GM23338 (cell line): Measurements from ENCODE around the gene CFAP77. TPM values are rescaled to one million over a fixed set of nuclear protein-coding genes. Genes with fewer than 3 reads are reported as not detected.

Experiments used
- ATAC-seq: fragments of 200-7000 bp; cut with Tn5 transposase; 3 replicates; pipeline ENCODE4 v1.9.1; 2020
- DNase-seq: peaks from one replicate; pipeline ENCODE4 v3.0.0-alpha.2; 2015; ENCODE audit warnings: low spot score
- H2AFZ ChIP-seq: fragments of 200-600 bp; sonication (generic); 2 replicates; pipeline ENCODE4 v1.8.0; 2016; ENCODE audit warnings: antibody characterized with exemption, mild to moderate bottlenecking, moderate library complexity
- H3F3A ChIP-seq: fragments of 200-600 bp; sonication (generic); replicated peaks from 2 replicates; pipeline ENCODE4 v1.8.0; 2017; ENCODE audit warnings: antibody characterized with exemption, mixed run types, low read depth
- H3K27ac ChIP-seq: fragments of 200-600 bp; sonication (generic); 2 replicates; pipeline ENCODE4 v1.6.1; 2016; ENCODE audit warnings: low read depth
- H3K27me3 ChIP-seq: fragments of 200-600 bp; sonication (generic); 2 replicates; pipeline ENCODE4 v1.8.0; 2016; ENCODE audit warnings: mild to moderate bottlenecking, mixed run types, moderate library complexity; ENCODE audit not compliant: insufficient read depth
- H3K36me3 ChIP-seq: fragments of 200-600 bp; sonication (generic); 2 replicates; pipeline ENCODE4 v1.8.0; 2016; ENCODE audit warnings: mild to moderate bottlenecking; ENCODE audit not compliant: insufficient read depth
- H3K4me1 ChIP-seq: fragments of 200-600 bp; sonication (generic); 2 replicates; pipeline ENCODE4 v1.8.0; 2016; ENCODE audit warnings: mild to moderate bottlenecking, moderate library complexity; ENCODE audit not compliant: insufficient read depth
- H3K4me2 ChIP-seq: fragments of 200-600 bp; sonication (generic); 2 replicates; pipeline ENCODE4 v1.7.1; 2017; ENCODE audit warnings: mixed run types
- H3K4me3 ChIP-seq: fragments of 200-600 bp; sonication (generic); 2 replicates; pipeline ENCODE4 v1.6.1; 2016; ENCODE audit warnings: mixed run types
- H3K79me2 ChIP-seq: fragments of 200-600 bp; sonication (generic); replicated peaks from 2 replicates; pipeline ENCODE4 v1.8.0; 2017; ENCODE audit warnings: mild to moderate bottlenecking; ENCODE audit not compliant: insufficient read depth
- H3K9me2 ChIP-seq: fragments of 200-600 bp; sonication (generic); 2 replicates; pipeline ENCODE4 v1.8.0; 2017; ENCODE audit not compliant: insufficient read depth
- H4K20me1 ChIP-seq: fragments of 200-600 bp; sonication (generic); replicated peaks from 2 replicates; pipeline ENCODE4 v1.8.0; 2017; ENCODE audit warnings: mild to moderate bottlenecking; ENCODE audit not compliant: insufficient read depth
- H3K27ac Mint-ChIP-seq: 2 replicates; pipeline ENCODE4 v1.8.0; 2020; ENCODE audit warnings: inconsistent platforms, mild to moderate bottlenecking, moderate library complexity, mixed read lengths
- H3K27me3 Mint-ChIP-seq: 3 replicates; pipeline ENCODE4 v1.8.0; 2022; ENCODE audit warnings: low read depth, mild to moderate bottlenecking, moderate library complexity, mixed read lengths, inconsistent platforms; ENCODE audit not compliant: insufficient read depth, poor library complexity
- H3K36me3 Mint-ChIP-seq: 3 replicates; pipeline ENCODE4 v1.8.0; 2021; ENCODE audit warnings: low read depth, mild to moderate bottlenecking, inconsistent platforms, moderate library complexity, mixed read lengths
- H3K4me1 Mint-ChIP-seq: 3 replicates; pipeline ENCODE4 v1.8.0; 2020; ENCODE audit warnings: mild to moderate bottlenecking, inconsistent platforms, mixed read lengths
- H3K4me3 Mint-ChIP-seq: 3 replicates; pipeline ENCODE4 v1.8.0; 2021; ENCODE audit warnings: moderate library complexity, mild to moderate bottlenecking, inconsistent platforms, mixed read lengths
- H3K9me3 Mint-ChIP-seq: 3 replicates; pipeline ENCODE4 v1.8.0; 2020; ENCODE audit warnings: moderate library complexity, mild to moderate bottlenecking, inconsistent platforms, mixed read lengths
- CREB1 ChIP-seq: fragments of 250-450 bp; sonication (Bioruptor Pico); IDR thresholded peaks from 2 replicates; pipeline ENCODE4 v1.5.0; 2020; ENCODE audit warnings: low read depth, mild to moderate bottlenecking, moderate library complexity
- EZH2 ChIP-seq: fragments of 200-600 bp; sonication (generic); IDR thresholded peaks from one replicate; pipeline ENCODE4 v1.8.0; 2017; ENCODE audit warnings: antibody characterized with exemption, mild to moderate bottlenecking, low read depth; ENCODE audit not compliant: unreplicated experiment
- JUNB ChIP-seq: IDR thresholded peaks from one replicate; pipeline ENCODE4 v1.6.1; 2016; ENCODE audit warnings: antibody characterized with exemption; ENCODE audit not compliant: unreplicated experiment
- NANOG ChIP-seq: IDR thresholded peaks from 2 replicates; pipeline ENCODE4 v1.6.1; 2016; ENCODE audit warnings: antibody characterized with exemption, borderline replicate concordance
- REST ChIP-seq: IDR thresholded peaks from one replicate; pipeline ENCODE4 v1.6.1; 2018; ENCODE audit warnings: antibody characterized with exemption; ENCODE audit not compliant: unreplicated experiment
- STAT1 ChIP-seq: IDR thresholded peaks from one replicate; pipeline ENCODE4 v1.6.1; 2016; ENCODE audit warnings: antibody characterized with exemption; ENCODE audit not compliant: unreplicated experiment
- ZNF114 ChIP-seq: fragments of 250-450 bp; sonication (Bioruptor Pico); IDR thresholded peaks from 2 replicates; pipeline ENCODE4 v1.5.0; 2020; ENCODE audit warnings: mild to moderate bottlenecking, moderate library complexity
- ZNF331 ChIP-seq: fragments of 250-450 bp; sonication (Bioruptor Pico); IDR thresholded peaks from 2 replicates; pipeline ENCODE4 v1.5.0; 2020; ENCODE audit warnings: low read depth, mild to moderate bottlenecking, moderate library complexity
- polyA plus RNA-seq: library from polyadenylated mRNA; unstranded; fragments of >200 nt; fragmentation: Nextera tagmentation; extraction: Ambion mirVana; gene quantifications from 2 replicates; pipeline ENCODE4 v1.2.1, GENCODE V29; 2016
- total RNA-seq: library from RNA; depleted of rRNA; stranded (reverse); fragments of >200 nt; shearing (Covaris generic); gene quantifications from 2 replicates; pipeline ENCODE4 v1.2.3, GENCODE V29; 2014
- TF ChIP-seq, protein P1 (sequence below): IDR thresholded peaks from 2 replicates; pipeline ENCODE4 v1.6.1; 2016; ENCODE audit warnings: antibody characterized with exemption

Gene CFAP77
- total and polyA plus RNA-seq, 2 experiments from 2014 or later, result 0.97 to 1.3 TPM

- H3K79me2 ChIP-seq, result no peaks in the 10 kb centered on the region
- H3K4me3 ChIP-seq, result no peak overlapping the region
- TF ChIP-seq CREB1 (CRISPR knock-in tag) (no peak), EZH2 (peak; percentile 87)
- H3K36me3 ChIP-seq, result no peaks in the 10 kb centered on the region
- H3K27me3 ChIP-seq, result peaks cover 100% of the 10 kb centered on the region
- ATAC-seq (no peak), DNase-seq (no peak)
- H3K36me3 Mint-ChIP-seq, result peaks cover under 1% of the 10 kb centered on the region
- H4K20me1 ChIP-seq, result peaks cover 20% of the 10 kb centered on the region
- no peaks in the 10 kb centered on the region for H3K9me3 Mint-ChIP-seq
- H3K4me3 Mint-ChIP-seq, result peak overlapping the region; percentile 3; the same call in 1 of the 3 replicates
- 0 out of 2 replicates have a peak, but pooled peaks cover 21% of the 10 kb centered on the region for H3F3A ChIP-seq
- H3K27ac Mint-ChIP-seq, result no peak overlapping the region
- peaks cover 89% of the 10 kb centered on the region for H3K27me3 Mint-ChIP-seq
- H3K4me1 Mint-ChIP-seq, result peaks cover 59% of the 10 kb centered on the region
- H3K9me2 ChIP-seq, result no peaks in the 10 kb centered on the region
- no peak overlapping the region; the same call in 1 of the 2 replicates for H3K4me2 ChIP-seq
- H2AFZ ChIP-seq, result no peak overlapping the region
- H3K4me1 ChIP-seq, result peaks cover 65% of the 10 kb centered on the region
- H3K27ac ChIP-seq, result no peak overlapping the region
Observed at GRCh38 chr9:132588098-132588497, 178.1 kb downstream of the CFAP77 start.

DNA sequence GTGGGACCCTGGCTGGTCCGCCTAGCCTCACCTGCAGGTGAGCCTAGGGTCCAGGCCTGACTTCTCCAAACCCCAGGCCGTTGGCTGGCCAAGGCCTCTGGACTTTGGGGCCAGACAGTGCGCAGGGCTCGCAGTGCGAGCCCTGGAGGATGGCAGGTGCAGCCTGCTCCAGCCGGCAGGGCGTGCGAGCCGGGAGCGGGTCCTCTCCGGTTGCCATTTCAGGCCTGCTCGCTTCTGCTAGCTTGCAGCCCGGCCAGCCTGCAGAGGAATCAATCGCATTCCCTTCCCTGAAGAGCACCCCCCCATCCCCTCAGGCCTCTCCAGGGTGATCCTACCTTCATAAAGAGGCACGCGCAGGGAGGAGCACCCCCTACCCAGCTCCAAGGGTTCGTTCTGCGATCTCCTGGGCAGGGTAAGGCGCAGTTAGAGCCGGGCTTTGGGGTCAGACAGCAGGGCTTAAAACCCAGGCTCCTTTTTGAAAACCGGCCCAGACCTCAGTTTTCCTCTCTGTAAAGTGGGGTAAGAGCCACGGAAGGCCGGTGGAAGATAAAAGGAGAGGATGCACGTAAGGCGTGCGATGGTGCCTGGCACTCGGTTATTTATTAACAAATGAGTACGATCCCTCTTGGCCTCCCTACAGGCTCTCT, 178.6 kb downstream of the CFAP77 start:
- peak overlapping the region; percentile 80; the same call in 1 of the 2 replicates for H3K4me2 ChIP-seq
- peaks cover 63% of the 10 kb centered on the region for H3K4me1 ChIP-seq

DNA sequence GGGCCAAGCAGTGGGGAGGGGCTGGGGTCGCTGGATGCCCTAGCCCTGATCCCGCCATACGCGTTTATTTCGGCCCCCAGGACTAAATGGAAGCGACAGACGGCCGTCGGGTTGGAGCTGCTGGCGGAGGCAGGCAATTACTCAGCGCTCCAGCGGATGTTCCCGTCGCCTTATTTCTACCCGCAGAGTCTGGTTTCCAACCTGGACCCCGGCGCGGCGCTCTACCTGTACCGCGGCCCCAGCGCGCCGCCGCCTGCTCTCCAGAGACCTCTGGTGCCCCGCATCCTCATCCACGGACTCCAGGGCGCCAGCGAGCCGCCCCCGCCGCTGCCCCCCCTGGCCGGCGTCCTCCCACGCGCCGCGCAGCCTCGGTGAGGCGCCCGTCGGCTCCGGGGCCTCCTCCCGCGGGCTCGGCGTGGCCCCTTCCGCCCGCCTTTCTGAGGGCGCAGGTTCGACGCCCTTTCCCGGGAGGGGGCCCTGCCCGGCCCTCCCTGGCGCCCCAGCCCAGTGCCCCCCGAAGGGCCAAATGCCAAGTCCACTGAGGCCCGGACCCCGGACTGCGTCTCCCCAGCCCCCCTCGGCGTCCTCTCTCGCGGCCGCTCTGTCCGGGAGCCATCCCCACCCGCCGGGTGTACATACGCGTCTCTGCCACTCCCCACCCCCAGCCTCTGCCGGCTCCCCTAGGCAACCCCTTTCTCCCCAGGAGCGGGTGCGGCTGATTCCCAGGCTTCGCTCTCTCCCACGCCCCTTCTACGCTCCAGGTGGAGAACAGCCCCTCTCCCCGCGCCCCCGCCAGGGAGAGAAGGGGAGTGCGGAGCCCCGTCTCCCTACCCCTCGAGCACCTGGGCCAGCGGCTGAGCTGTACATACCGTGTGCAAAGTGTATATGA, 179.4 kb downstream of the CFAP77 start:
- Histone ChIP-seq H3K4me2 (peak overlapping the region; percentile 80; the same call in 1 of the 2 replicates), H3K4me1 (peaks cover 55% of the 10 kb centered on the region), H3K9me2 (no peaks in the 10 kb centered on the region), H2AFZ (no peak overlapping the region), H3K27ac (no peak overlapping the region), H3K4me3 (peak overlapping the region; percentile 58; the same call in 1 of the 2 replicates), H4K20me1 (peaks cover 9% of the 10 kb centered on the region), H3F3A (0 out of 2 replicates have a peak, but pooled peaks cover 16% of the 10 kb centered on the region), H3K36me3 (no peaks in the 10 kb centered on the region), H3K27me3 (peaks cover 93% of the 10 kb centered on the region), H3K79me2 (no peaks in the 10 kb centered on the region)
- Mint-ChIP-seq H3K4me1 (peaks cover 53% of the 10 kb centered on the region), H3K9me3 (no peaks in the 10 kb centered on the region), H3K4me3 (peak overlapping the region; percentile 55), H3K27me3 (peaks cover 83% of the 10 kb centered on the region), H3K36me3 (peaks cover 8% of the 10 kb centered on the region), H3K27ac (no peak overlapping the region)
- ATAC-seq, result peak; percentile 5
- DNase-seq, result peak; percentile 59
- TF ChIP-seq STAT1, result no peak
- TF ChIP-seq ZNF114, result no peak
- peak; percentile 88 for TF ChIP-seq EZH2
- TF ChIP-seq CREB1 (CRISPR knock-in tag), result no peak
- no peak for TF ChIP-seq NANOG
- TF ChIP-seq JUNB, result no peak
- TF ChIP-seq, protein P1, sequence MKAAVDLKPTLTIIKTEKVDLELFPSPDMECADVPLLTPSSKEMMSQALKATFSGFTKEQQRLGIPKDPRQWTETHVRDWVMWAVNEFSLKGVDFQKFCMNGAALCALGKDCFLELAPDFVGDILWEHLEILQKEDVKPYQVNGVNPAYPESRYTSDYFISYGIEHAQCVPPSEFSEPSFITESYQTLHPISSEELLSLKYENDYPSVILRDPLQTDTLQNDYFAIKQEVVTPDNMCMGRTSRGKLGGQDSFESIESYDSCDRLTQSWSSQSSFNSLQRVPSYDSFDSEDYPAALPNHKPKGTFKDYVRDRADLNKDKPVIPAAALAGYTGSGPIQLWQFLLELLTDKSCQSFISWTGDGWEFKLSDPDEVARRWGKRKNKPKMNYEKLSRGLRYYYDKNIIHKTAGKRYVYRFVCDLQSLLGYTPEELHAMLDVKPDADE, result no peak
- no peak for TF ChIP-seq REST
- no peak for TF ChIP-seq ZNF331 (CRISPR knock-in tag)

More for the DNA sequence above, 178.6 kb downstream of the CFAP77 start:
- no peak overlapping the region for H3K27ac ChIP-seq
- Mint-ChIP-seq H3K27me3 (peaks cover 89% of the 10 kb centered on the region), H3K27ac (no peak overlapping the region), H3K9me3 (no peaks in the 10 kb centered on the region), H3K4me1 (peaks cover 59% of the 10 kb centered on the region), H3K4me3 (peak overlapping the region; percentile 53), H3K36me3 (peaks cover 6% of the 10 kb centered on the region)
- peak overlapping the region; percentile 58; the same call in 1 of the 2 replicates for H3K4me3 ChIP-seq
- TF ChIP-seq, protein P1, result no peak
- TF ChIP-seq EZH2, result peak; percentile 2
- H3K9me2 ChIP-seq, result no peaks in the 10 kb centered on the region
- H2AFZ ChIP-seq, result no peak overlapping the region
- no peaks in the 10 kb centered on the region for H3K36me3 ChIP-seq
- no peaks in the 10 kb centered on the region for H3K79me2 ChIP-seq
- 0 out of 2 replicates have a peak, but pooled peaks cover 19% of the 10 kb centered on the region for H3F3A ChIP-seq
- H3K27me3 ChIP-seq, result peaks cover 100% of the 10 kb centered on the region
- ATAC-seq (peak; percentile 8), DNase-seq (peak; percentile 68)
- H4K20me1 ChIP-seq, result peaks cover 14% of the 10 kb centered on the region
